GM12864 (cell line): ENCODE data around the gene METAP1.
"Not testable (repeated sequence)": the region's sequence is repeated elsewhere in the genome, so short reads cannot be mapped to it uniquely, and the experiment has no call there.

Experiments
- DNase-seq: peaks from one replicate; pipeline ENCODE4 v3.0.0-alpha.2; 2011; ENCODE audit warnings: low read depth
- H3K4me3 ChIP-seq: 2 replicates; pipeline ENCODE4 v1.5.1; 2011; ENCODE audit warnings: mild to moderate bottlenecking, low read depth, low read length, control low read depth
- CTCF ChIP-seq: IDR thresholded peaks from 2 replicates; pipeline ENCODE4 v1.5.1; 2011; ENCODE audit warnings: low read depth, mild to moderate bottlenecking, moderate library complexity, low read length, control low read depth, inconsistent platforms; ENCODE audit errors: missing control alignments

The METAP1 gene

GRCh38 chr4:98977557-98977956 is 18.0 kb upstream of the METAP1 start:
- TF ChIP-seq CTCF = no peak
- DNase-seq = no peak
- H3K4me3 ChIP-seq = no peak overlapping the region

GRCh38 chr4:98987720-98988119 is 7.8 kb upstream of the METAP1 start:
- no peak overlapping the region for H3K4me3 ChIP-seq
- DNase-seq = no peak
- TF ChIP-seq CTCF = no peak

- not testable (repeated sequence) for DNase-seq, H3K4me3 ChIP-seq
Observed at GRCh38 chr4:98992835-98993234, 2.7 kb upstream of the METAP1 start.

GRCh38 chr4:98993419-98994071 is 2.0 kb upstream of the METAP1 start:
- no peak overlapping the region for H3K4me3 ChIP-seq
- DNase-seq = no peak
- TF ChIP-seq CTCF = no peak

- peak overlapping the region; percentile 45 for H3K4me3 ChIP-seq
- TF ChIP-seq CTCF = no peak
- no peak for DNase-seq
Observed at GRCh38 chr4:98994474-98995182, 893 bp upstream of the METAP1 start.

GRCh38 chr4:98996056-98996764 is 689 bp downstream of the METAP1 start:
- DNase-seq = peak; percentile 13

More at GRCh38 chr4:98996056-98996764, 689 bp downstream of the METAP1 start:
- peak overlapping the region; percentile 99 for H3K4me3 ChIP-seq
- no peak for TF ChIP-seq CTCF
